Peyer's patch (tissue), 4 donors: ENCODE results near the gene FAM234B.

Experiments
- CTCF ChIP-seq, 6 experiments: fragments of 450-650 bp in 4 of 6; fragments of 200-600 bp in 2 of 6; sonication (generic) in 1 of 6; IDR thresholded peaks; one replicate each; pipeline ENCODE4 v1.5.1; 2017 to 2019; ENCODE audit warnings: antibody characterized with exemption in 6 of 6, mild to moderate bottlenecking in 3 of 6, moderate library complexity in 1 of 6
- POLR2A ChIP-seq, 2 donors: fragments of 450-650 bp; IDR thresholded peaks; one replicate each; pipeline ENCODE4 v1.5.1; 2017; ENCODE audit warnings: antibody characterized with exemption in 2 of 2, mild to moderate bottlenecking in 2 of 2, moderate library complexity in 2 of 2

GRCh38 chr12:13127444-13127843 lies 83.3 kb downstream of the FAM234B start:
- TF ChIP-seq POLR2A (IDR thresholded peaks at IDR 0.05) (no peak), CTCF (IDR thresholded peaks at IDR 0.05) (no peak)
